Activated T-helper 17 cell treated with anti-CD3 and anti-CD28 coated beads, Interleukin-2, amount 50 U/mL, for 72 hours (primary cell): ENCODE results near the gene S100A14. TPM values are rescaled to one million over a fixed set of nuclear protein-coding genes. Genes with fewer than 3 reads are reported as not detected.
A peak's percentile ranks its signal among the peaks of the same experiment; 100 is the strongest.

Experiments used
- ATAC-seq: fragments of 150-1000 bp; cut with Tn5 transposase; replicated peaks from 2 replicates; pipeline ENCODE4 v1.10.0; 2021; ENCODE audit warnings: mild to moderate bottlenecking, moderate library complexity
- H3K27ac Mint-ChIP-seq: one replicate; pipeline ENCODE4 v1.8.0; 2022; ENCODE audit warnings: mixed read lengths
- H3K27me3 Mint-ChIP-seq: one replicate; pipeline ENCODE4 v1.8.0; 2022; ENCODE audit warnings: mixed read lengths
- H3K36me3 Mint-ChIP-seq: one replicate; pipeline ENCODE4 v1.8.0; 2022; ENCODE audit warnings: low read depth, mild to moderate bottlenecking, mixed read lengths
- H3K4me1 Mint-ChIP-seq: one replicate; pipeline ENCODE4 v1.8.0; 2022; ENCODE audit warnings: mixed read lengths
- H3K4me3 Mint-ChIP-seq: one replicate; pipeline ENCODE4 v1.8.0; 2022; ENCODE audit warnings: mild to moderate bottlenecking, mixed read lengths
- H3K9me3 Mint-ChIP-seq: one replicate; pipeline ENCODE4 v1.8.0; 2022; ENCODE audit warnings: mixed read lengths
- total RNA-seq, 2 donors: library from RNA; stranded (reverse); gene quantifications; one replicate each; pipeline ENCODE4 v1.2.3, GENCODE V29; 2022

S100A14 gene
- total RNA-seq, 2 donors from 2014 or later, result 0.71 TPM; not detected in 1

GRCh38 chr1:153631047-153632022 lies 15.2 kb upstream of the S100A14 start:
- H3K27me3 Mint-ChIP-seq, result no peaks in the 10 kb centered on the region
- peaks cover 24% of the 10 kb centered on the region for H3K4me1 Mint-ChIP-seq
- peak overlapping the region; percentile 20 for H3K4me3 Mint-ChIP-seq
- peak overlapping the region; percentile 39 for H3K27ac Mint-ChIP-seq
- H3K36me3 Mint-ChIP-seq, result peaks cover 28% of the 10 kb centered on the region
- peak; percentile 13 for ATAC-seq
- no peaks in the 10 kb centered on the region for H3K9me3 Mint-ChIP-seq

GRCh38 chr1:153630384-153630783 lies 14.3 kb upstream of the S100A14 start:
- Mint-ChIP-seq H3K36me3 (peaks cover 18% of the 10 kb centered on the region), H3K27ac (peak overlapping the region; percentile 39), H3K4me1 (peaks cover 24% of the 10 kb centered on the region), H3K9me3 (no peaks in the 10 kb centered on the region), H3K4me3 (peak overlapping the region; percentile 20), H3K27me3 (no peaks in the 10 kb centered on the region)
- ATAC-seq, result no peak

GRCh38 chr1:153629971-153630370 lies 13.8 kb upstream of the S100A14 start:
- no peaks in the 10 kb centered on the region for H3K27me3 Mint-ChIP-seq
- H3K4me3 Mint-ChIP-seq, result no peak overlapping the region
- no peaks in the 10 kb centered on the region for H3K9me3 Mint-ChIP-seq
- peaks cover 24% of the 10 kb centered on the region for H3K4me1 Mint-ChIP-seq
- H3K36me3 Mint-ChIP-seq, result peaks cover 14% of the 10 kb centered on the region
- ATAC-seq, result no peak
- peak overlapping the region; percentile 78 for H3K27ac Mint-ChIP-seq

- Mint-ChIP-seq H3K27ac (peak overlapping the region; percentile 78), H3K27me3 (no peaks in the 10 kb centered on the region), H3K9me3 (no peaks in the 10 kb centered on the region), H3K4me1 (peaks cover 24% of the 10 kb centered on the region), H3K36me3 (peaks cover 7% of the 10 kb centered on the region), H3K4me3 (no peak overlapping the region)
- ATAC-seq, result no peak
Observed at GRCh38 chr1:153629343-153629665, 13.2 kb upstream of the S100A14 start.

DNA sequence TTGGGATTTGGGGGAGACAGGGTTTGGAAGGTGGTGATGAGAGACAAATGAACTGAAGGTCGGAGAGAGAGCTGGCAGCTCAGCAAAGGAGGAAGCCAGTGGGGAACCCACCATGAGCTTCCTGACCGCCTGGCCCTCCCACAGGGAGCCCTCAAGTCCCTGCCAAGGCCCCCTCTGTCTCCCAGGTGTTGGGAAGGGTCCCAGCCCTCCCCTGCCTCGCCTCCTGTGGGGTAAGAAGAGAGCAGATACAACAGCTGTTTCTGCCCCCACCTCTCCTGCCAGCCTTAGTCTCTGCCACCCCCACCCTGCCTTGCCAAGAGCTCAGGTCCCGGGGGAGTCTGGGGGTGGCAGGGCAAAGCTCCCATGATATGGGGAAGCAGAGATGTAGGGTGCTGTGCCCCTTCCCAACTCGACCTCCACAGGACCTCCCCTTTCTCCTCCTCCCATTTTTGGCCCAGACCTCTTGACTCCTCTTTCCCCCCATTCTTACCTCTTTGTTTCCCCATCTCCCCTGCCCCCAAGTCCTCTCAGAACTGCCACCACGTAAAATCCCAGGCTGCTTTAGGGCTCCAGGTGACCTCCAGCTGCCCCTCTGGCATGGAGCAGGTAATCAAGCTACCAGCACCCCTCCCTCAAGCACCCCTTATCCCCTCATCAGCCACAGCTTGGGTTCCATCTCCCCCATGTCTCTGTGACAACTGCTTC lies 12.7 kb upstream of the S100A14 start:
- Mint-ChIP-seq H3K27ac (peak overlapping the region; percentile 78), H3K27me3 (no peaks in the 10 kb centered on the region), H3K36me3 (peaks cover 2% of the 10 kb centered on the region), H3K4me1 (peaks cover 24% of the 10 kb centered on the region), H3K9me3 (no peaks in the 10 kb centered on the region), H3K4me3 (no peak overlapping the region)
- ATAC-seq, result no peak

DNA sequence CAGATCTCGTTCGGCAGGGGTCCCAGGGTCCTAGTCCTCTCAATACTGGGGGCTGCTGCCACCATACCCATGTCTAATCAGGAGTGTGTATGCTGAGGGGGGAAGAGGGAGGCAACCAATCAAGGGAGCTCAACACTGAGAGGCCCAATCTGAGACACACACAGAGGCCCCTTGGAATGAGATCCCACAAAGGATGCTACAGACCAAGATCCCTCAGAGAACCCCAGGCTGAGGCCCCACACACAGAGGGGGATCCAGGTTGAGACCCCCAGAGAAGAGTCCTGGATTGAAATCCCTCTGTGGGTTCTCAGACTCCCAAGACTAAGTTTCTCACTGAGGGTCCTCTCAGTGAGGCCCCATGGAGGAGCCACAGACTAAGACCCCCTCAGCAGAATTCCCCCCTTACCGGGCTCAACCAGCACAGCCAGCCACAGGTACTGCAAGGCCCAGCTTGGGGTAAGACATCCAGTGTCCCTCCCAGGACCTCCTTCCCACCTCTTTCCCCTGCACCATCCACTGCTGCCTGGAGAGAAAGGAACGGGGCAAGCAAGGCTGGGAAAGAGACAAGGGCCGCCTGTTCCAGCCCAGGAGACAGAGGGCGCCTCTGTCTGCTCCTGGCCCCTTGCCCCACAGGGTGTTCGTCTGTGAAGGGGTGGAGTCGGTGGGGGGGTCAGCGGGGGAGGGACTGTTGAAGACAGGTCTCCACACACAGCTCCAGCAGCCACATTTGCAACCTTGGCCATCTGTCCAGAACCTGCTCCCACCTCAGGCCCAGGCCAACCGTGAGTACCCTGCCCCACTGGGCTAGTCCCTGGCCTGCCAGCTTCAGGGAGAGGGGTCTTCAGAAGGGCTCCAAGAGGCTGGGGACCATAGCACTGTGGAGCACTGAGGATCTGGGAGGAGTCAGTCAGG lies 11.8 kb upstream of the S100A14 start, which contains the start of gene S100A1:
TSS of gene S100A1 (plus strand) at position 720 of the 912 bp plus-strand sequence. CDS start 2,088 bp downstream, outside the sequence.
- no peaks in the 10 kb centered on the region for H3K27me3 Mint-ChIP-seq

DNA sequence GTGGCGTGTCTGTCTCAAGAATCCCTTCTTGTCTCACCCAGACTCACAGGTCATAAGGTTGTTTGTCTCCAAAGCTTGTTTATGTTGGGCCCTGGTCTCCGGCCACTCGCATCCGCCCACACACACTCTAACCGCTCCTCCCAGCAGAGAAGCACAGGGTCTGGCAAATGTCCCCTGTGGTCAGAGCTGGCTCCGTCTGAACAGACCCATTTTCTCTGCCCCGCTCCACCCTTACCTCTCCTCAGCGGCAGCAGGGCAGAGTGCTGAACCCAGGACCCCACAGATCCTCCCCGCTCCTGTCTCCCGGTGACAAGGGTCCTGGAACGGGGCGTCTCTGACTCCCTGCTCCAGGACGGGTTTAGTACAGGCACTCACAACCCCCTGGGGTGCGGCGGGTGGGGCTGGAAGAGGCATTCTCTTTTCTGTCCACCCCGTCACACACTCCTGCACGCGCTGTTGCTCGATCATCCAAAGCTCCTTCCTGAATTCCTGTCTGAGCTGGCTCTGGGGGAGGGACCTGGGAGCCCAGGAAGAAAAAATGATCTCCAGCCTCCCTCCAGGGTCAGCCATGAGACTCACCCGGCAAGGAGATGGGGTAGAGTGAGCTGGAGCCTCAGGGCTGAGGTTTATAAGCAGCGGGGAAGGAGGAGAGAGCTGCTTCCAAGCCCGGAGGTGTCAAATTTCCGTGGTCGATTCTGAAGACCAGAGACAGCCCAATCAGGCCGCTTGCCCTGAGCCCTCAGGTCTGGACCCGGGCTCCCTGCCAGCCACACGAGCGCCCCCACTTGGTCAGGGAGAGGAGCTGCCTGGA lies 11.0 kb upstream of the S100A14 start, which contains the start of gene S100A13:
TSS of gene S100A13 (minus strand) at position 602 of the 811 bp plus-strand sequence. CDS start 1,033 bp downstream, outside the sequence.
- no peaks in the 10 kb centered on the region for H3K9me3 Mint-ChIP-seq
- H3K27ac Mint-ChIP-seq, result peak within 1 kb of the TSS; percentile 28
- no peaks in the 10 kb centered on the region for H3K27me3 Mint-ChIP-seq
- H3K36me3 Mint-ChIP-seq, result no peaks in the 10 kb centered on the region
- H3K4me3 Mint-ChIP-seq, result no peak within 1 kb of the TSS
- peaks cover 15% of the 10 kb centered on the region for H3K4me1 Mint-ChIP-seq
- no peak for ATAC-seq

More for the DNA sequence above, 11.8 kb upstream of the S100A14 start, which contains the start of gene S100A1:
- Mint-ChIP-seq H3K9me3 (no peaks in the 10 kb centered on the region), H3K36me3 (no peaks in the 10 kb centered on the region), H3K4me1 (peaks cover 20% of the 10 kb centered on the region), H3K27ac (peak within 1 kb of the TSS; percentile 78), H3K4me3 (no peak within 1 kb of the TSS)
- no peak for ATAC-seq

DNA sequence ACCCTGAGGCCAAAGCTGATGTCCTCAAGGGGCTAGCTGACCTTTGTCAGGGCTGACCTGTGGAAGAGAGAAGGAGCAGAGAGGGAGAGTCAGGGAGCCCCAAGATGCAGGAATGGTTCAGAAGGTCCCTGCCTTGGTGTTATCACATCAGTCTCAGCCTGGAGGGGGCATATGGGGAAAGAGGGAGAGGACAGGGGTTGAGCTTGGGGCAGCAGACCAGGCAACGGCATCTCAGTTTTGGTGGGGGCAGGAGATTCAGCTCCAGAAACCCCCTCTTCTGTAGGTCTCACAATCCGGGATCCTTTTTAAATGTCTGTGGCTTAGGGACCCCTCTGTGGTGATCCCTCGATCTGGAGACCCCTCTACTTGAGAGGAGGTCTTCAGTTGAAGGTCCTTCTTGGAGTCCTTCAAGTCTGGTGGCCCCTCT lies 10.4 kb upstream of the S100A14 start:
- no peak for ATAC-seq
- peaks cover 10% of the 10 kb centered on the region for H3K4me1 Mint-ChIP-seq
- peak overlapping the region; percentile 28 for H3K27ac Mint-ChIP-seq
- no peaks in the 10 kb centered on the region for H3K9me3 Mint-ChIP-seq
- H3K36me3 Mint-ChIP-seq, result no peaks in the 10 kb centered on the region
- H3K4me3 Mint-ChIP-seq, result no peak overlapping the region
- no peaks in the 10 kb centered on the region for H3K27me3 Mint-ChIP-seq

DNA sequence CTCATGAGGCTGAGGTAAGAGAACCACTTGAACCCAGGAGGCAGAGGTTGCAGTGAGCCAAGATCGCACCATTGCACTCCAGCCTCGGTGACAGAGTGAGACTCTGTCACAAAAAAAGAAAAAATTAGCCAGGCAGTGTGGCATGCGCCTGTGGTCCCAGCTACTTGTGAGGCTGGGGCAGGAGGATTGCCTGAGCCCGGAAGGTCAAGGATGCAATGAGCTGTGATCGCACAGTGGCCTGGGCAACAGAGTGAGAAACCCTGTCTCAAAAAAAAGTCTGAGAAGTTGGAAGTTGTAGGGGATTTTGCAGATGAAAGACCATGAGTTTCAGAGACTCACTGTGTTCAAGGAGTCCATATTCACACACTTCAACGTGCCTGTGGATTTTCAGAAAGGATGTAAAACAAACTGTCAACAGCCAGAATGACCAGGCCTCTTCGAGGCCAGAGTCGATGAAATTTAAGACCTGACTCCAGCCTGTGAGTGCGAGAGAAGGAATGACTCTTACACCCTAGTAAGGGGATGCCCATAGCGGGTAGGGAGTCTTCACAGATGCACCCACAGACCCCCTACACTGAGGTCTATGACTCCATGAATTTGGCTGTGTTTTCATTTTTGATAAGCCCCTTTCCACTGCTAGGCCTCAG lies 9.0 kb upstream of the S100A14 start:
- Mint-ChIP-seq H3K36me3 (no peaks in the 10 kb centered on the region), H3K4me3 (no peak overlapping the region), H3K4me1 (peaks cover 4% of the 10 kb centered on the region), H3K27me3 (no peaks in the 10 kb centered on the region), H3K27ac (no peak overlapping the region), H3K9me3 (no peaks in the 10 kb centered on the region)
- no peak for ATAC-seq

DNA sequence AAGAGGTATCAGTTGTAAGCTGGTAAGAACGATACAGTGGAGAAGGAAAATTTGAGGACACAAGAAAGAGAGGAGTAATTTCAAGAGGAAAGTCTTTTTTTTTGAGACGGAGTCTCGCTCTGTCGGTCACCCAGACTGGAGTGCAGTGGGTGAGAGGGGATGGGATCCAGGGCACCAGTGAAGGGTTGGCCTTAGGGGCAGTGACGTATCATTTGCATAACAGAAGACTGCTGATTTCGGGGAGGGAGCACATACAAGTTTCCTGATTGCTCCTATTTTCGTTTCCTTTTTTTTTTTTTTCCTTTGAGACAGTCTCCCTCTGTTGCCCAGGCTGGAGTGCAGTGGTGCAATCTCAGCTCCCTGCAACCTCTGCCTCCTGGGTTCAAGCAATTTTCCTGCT lies 7.0 kb upstream of the S100A14 start:
- Mint-ChIP-seq H3K9me3 (no peaks in the 10 kb centered on the region), H3K4me3 (no peak overlapping the region), H3K27ac (no peak overlapping the region), H3K36me3 (no peaks in the 10 kb centered on the region), H3K27me3 (no peaks in the 10 kb centered on the region), H3K4me1 (peaks cover 4% of the 10 kb centered on the region)
- ATAC-seq, result no peak

DNA sequence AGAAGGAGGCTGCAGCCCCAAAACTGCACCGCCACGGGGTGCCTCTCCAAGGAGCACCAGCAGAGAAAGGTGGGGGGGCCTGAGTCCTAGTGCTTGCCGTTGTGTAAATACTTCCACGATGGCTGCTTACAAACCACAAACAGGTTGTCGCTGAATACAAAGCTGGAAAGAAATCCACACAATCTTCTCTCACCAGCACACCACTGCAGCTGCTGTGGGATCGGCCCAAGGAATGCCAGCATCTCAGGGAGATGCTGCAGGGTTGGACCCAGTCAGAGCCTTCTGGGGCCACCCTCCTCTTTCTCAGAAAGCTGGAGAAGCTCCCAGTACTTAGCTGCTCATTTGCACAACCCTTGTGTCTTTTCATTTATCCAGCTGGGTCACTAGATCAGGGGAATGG lies 3.0 kb upstream of the S100A14 start:
- Mint-ChIP-seq H3K36me3 (no peaks in the 10 kb centered on the region), H3K4me1 (no peaks in the 10 kb centered on the region), H3K27ac (no peak overlapping the region), H3K27me3 (no peaks in the 10 kb centered on the region), H3K4me3 (no peak overlapping the region), H3K9me3 (no peaks in the 10 kb centered on the region)
- ATAC-seq, result no peak

DNA sequence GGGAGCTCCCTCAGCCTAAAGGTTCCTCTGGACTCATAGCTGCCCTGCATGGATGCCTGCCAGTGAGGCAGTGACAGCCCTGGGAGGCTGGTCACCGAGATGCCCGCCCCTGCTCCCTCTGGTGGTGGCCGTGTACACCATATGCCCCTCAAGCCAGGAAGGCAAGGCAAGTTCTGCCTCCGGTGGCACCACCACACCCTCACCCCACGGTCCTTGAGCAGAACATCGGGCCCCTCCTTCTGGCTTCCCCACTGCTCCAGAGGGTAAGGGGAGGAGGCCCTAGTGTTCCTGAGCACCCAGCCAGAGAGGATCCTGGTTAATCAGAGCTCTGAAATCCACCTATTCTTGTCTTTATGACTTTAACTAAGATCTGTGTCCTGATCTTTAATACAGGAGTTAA lies 1.5 kb upstream of the S100A14 start:
- peak overlapping the region; percentile 50 for H3K27ac Mint-ChIP-seq
- H3K9me3 Mint-ChIP-seq, result no peaks in the 10 kb centered on the region
- H3K27me3 Mint-ChIP-seq, result no peaks in the 10 kb centered on the region
- no peaks in the 10 kb centered on the region for H3K36me3 Mint-ChIP-seq
- no peaks in the 10 kb centered on the region for H3K4me1 Mint-ChIP-seq
- ATAC-seq, result peak; percentile 97
- H3K4me3 Mint-ChIP-seq, result no peak overlapping the region

GRCh38 chr1:153616917-153617311 lies 789 bp upstream of the S100A14 start:
- ATAC-seq, result no peak
- Mint-ChIP-seq H3K4me3 (no peak overlapping the region), H3K27ac (peak overlapping the region; percentile 68), H3K4me1 (no peaks in the 10 kb centered on the region), H3K9me3 (no peaks in the 10 kb centered on the region), H3K27me3 (no peaks in the 10 kb centered on the region), H3K36me3 (no peaks in the 10 kb centered on the region)
